Measurements from ENCODE around the gene P4HA2. TPM values are rescaled to one million over a fixed set of nuclear protein-coding genes. Genes with fewer than 3 reads are reported as not detected.

P4HA2 gene
- polyA plus RNA-seq, 1 of the 3 experiments (the other 2 are of a cell fraction), result 67.2 TPM

GRCh38 chr5:132182359-132183040 lies 45.2 kb downstream of the P4HA2 start:
- Histone ChIP-seq H3K9ac (no peak overlapping the region), H3K79me2 (ENCODE audit: insufficient read depth) (no peaks in the 10 kb centered on the region), H2AFZ (ENCODE audit: low read depth) (no peak overlapping the region), H3K4me1 (ENCODE audit: control insufficient read depth in 1 of 2, insufficient read depth in 2 of 2, low read depth in 1 of 2, low read length in 1 of 2) (no peaks in the 10 kb centered on the region), H3F3A (replicated peaks; ENCODE audit: insufficient read depth) (no peaks in the 10 kb centered on the region), H3K4me3 (ENCODE audit: low read depth in 2 of 2, low read length in 1 of 2) (no peak overlapping the region), H3K27me3 (ENCODE audit: insufficient read depth) (no peaks in the 10 kb centered on the region), H3K36me3 (replicated peaks in 1 of 2; ENCODE audit: control insufficient read depth in 1 of 2, insufficient read depth in 2 of 2, low read length in 1 of 2) (no peaks in the 10 kb centered on the region), H3K4me2 (no peak overlapping the region), H3K9me3 (no peaks in the 10 kb centered on the region), H4K20me1 (ENCODE audit: insufficient read depth) (no peaks in the 10 kb centered on the region), H3K27ac (ENCODE audit: low read depth in 2 of 2, low read length in 1 of 2) (no peak overlapping the region), H3K9me2 (no peaks in the 10 kb centered on the region)
- 95% methylated on average over 13 of the region's 13 CpGs for WGBS (ENCODE audit: low lambda C conversion rate)
- ChIA-PET CTCF (interaction anchor here (1.2 kb wide), 1 partner anchor 10 kb away, joined by 4 read pairs; no protein-coding TSS in a partner anchor), POLR2A (no interaction called here)
- TF ChIP-seq RAD21 (IDR thresholded peaks at IDR 0.05; ENCODE audit: low read length) (no peak), MXI1 (IDR thresholded peaks at IDR 0.05; ENCODE audit: low read depth, low read length) (no peak), GATA2 (CRISPR knock-in tag; IDR thresholded peaks at IDR 0.05) (no peak), EZH2phosphoT487 (IDR thresholded peaks at IDR 0.05; ENCODE audit: borderline replicate concordance, low read depth) (no peak), NRF1 (IDR thresholded peaks at IDR 0.05; ENCODE audit: low read depth, low read length) (no peak), RCOR1 (IDR thresholded peaks at IDR 0.05; ENCODE audit: low read length) (no peak), TCF12 (IDR thresholded peaks at IDR 0.05) (no peak), SMC3 (IDR thresholded peaks at IDR 0.05; ENCODE audit: low read depth, low read length) (no peak), CTCF (IDR thresholded peaks at IDR 0.05) (no peak)
- no peak for DNase-seq

- Histone ChIP-seq H3K9ac (no peak overlapping the region), H4K20me1 (ENCODE audit: insufficient read depth) (no peaks in the 10 kb centered on the region), H3F3A (replicated peaks; ENCODE audit: insufficient read depth) (peaks cover 4% of the 10 kb centered on the region), H3K4me1 (ENCODE audit: control insufficient read depth in 1 of 2, insufficient read depth in 2 of 2, low read depth in 1 of 2, low read length in 1 of 2) (no peaks in the 10 kb centered on the region), H3K4me3 (ENCODE audit: low read depth in 2 of 2, low read length in 1 of 2) (no peak overlapping the region), H3K4me2 (no peak overlapping the region), H2AFZ (ENCODE audit: low read depth) (no peak overlapping the region), H3K27ac (ENCODE audit: low read depth in 2 of 2, low read length in 1 of 2) (no peak overlapping the region), H3K9me3 (no peaks in the 10 kb centered on the region), H3K9me2 (no peaks in the 10 kb centered on the region), H3K36me3 (replicated peaks in 1 of 2; ENCODE audit: control insufficient read depth in 1 of 2, insufficient read depth in 2 of 2, low read length in 1 of 2) (no peaks in the 10 kb centered on the region), H3K27me3 (ENCODE audit: insufficient read depth) (no peaks in the 10 kb centered on the region), H3K79me2 (ENCODE audit: insufficient read depth) (no peaks in the 10 kb centered on the region)
- TF ChIP-seq TCF12 (IDR thresholded peaks at IDR 0.05) (no peak), CHD2 (IDR thresholded peaks at IDR 0.05; ENCODE audit: low read length, partially characterized antibody) (no peak)
- DNase-seq, result no peak
- 86% methylated on average over 17 of the region's 20 CpGs for WGBS (ENCODE audit: low lambda C conversion rate)
- ChIA-PET POLR2A (no interaction called here), CTCF (interaction anchor here (0.7 to 3.9 kb wide), 17 partner anchors 8 to 325 kb away, joined by 3 to 29 read pairs (median 5); partner anchors contain the start of gene P4HA2)
Measured at GRCh38 chr5:132181011-132181629, 46.5 kb downstream of the P4HA2 start.

Data from SK-N-SH (cell line).